ENCODE measurements around the gene CPEB3.

- TF ChIP-seq, protein P1, sequence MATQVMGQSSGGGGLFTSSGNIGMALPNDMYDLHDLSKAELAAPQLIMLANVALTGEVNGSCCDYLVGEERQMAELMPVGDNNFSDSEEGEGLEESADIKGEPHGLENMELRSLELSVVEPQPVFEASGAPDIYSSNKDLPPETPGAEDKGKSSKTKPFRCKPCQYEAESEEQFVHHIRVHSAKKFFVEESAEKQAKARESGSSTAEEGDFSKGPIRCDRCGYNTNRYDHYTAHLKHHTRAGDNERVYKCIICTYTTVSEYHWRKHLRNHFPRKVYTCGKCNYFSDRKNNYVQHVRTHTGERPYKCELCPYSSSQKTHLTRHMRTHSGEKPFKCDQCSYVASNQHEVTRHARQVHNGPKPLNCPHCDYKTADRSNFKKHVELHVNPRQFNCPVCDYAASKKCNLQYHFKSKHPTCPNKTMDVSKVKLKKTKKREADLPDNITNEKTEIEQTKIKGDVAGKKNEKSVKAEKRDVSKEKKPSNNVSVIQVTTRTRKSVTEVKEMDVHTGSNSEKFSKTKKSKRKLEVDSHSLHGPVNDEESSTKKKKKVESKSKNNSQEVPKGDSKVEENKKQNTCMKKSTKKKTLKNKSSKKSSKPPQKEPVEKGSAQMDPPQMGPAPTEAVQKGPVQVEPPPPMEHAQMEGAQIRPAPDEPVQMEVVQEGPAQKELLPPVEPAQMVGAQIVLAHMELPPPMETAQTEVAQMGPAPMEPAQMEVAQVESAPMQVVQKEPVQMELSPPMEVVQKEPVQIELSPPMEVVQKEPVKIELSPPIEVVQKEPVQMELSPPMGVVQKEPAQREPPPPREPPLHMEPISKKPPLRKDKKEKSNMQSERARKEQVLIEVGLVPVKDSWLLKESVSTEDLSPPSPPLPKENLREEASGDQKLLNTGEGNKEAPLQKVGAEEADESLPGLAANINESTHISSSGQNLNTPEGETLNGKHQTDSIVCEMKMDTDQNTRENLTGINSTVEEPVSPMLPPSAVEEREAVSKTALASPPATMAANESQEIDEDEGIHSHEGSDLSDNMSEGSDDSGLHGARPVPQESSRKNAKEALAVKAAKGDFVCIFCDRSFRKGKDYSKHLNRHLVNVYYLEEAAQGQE (IDR thresholded peaks at IDR 0.05; ENCODE audit: insufficient read depth in 1 of 2, low read depth in 2 of 2, low read length in 2 of 2): no peak
- TF ChIP-seq TAF1 (IDR thresholded peaks at IDR 0.05; ENCODE audit: borderline replicate concordance, insufficient read depth, low read length) (no peak), POLR2AphosphoS5 (IDR thresholded peaks at IDR 0.05; ENCODE audit: low read depth, low read length) (no peak)
These were observed 280.7 kb downstream of the CPEB3 start for GRCh38 chr10:92010047-92010735.
